CD4-positive, alpha-beta T cell treated with Interleukin-12 subunit alpha and Interleukin-12 subunit beta, for 1 hour (primary cell): ENCODE results near the gene LHX4.

Experiments used
- DNase-seq: peaks from one replicate; pipeline ENCODE4 v3.0.0-alpha.2; 2020

The LHX4 gene

GRCh38 chr1:180275726-180276125 lies 45.7 kb downstream of the LHX4 start:
- DNase-seq = no peak

- DNase-seq = no peak
Measured at GRCh38 chr1:180277476-180278193, 47.6 kb downstream of the LHX4 start.

GRCh38 chr1:180278194-180278515 lies 48.1 kb downstream of the LHX4 start:
- DNase-seq = no peak

GRCh38 chr1:180278596-180279395 lies 48.7 kb downstream of the LHX4 start:
- DNase-seq = no peak

GRCh38 chr1:180279651-180280050 lies 49.6 kb downstream of the LHX4 start:
- DNase-seq = no peak

- no peak for DNase-seq
Measured at GRCh38 chr1:180280617-180281016, 50.6 kb downstream of the LHX4 start.

- no peak for DNase-seq
Measured at GRCh38 chr1:180281490-180281889, 51.4 kb downstream of the LHX4 start.

- no peak for DNase-seq
Measured at GRCh38 chr1:180282401-180283044, 52.5 kb downstream of the LHX4 start.

- no peak for DNase-seq
Measured at GRCh38 chr1:180283098-180283497, 53.0 kb downstream of the LHX4 start.

- DNase-seq = no peak
Measured at GRCh38 chr1:180286417-180286816, 56.4 kb downstream of the LHX4 start.

GRCh38 chr1:180287988-180288705 lies 58.1 kb downstream of the LHX4 start:
- DNase-seq = no peak

- no peak for DNase-seq
Measured at GRCh38 chr1:180288940-180289339, 58.9 kb downstream of the LHX4 start.

- DNase-seq = no peak
Measured at GRCh38 chr1:180290265-180291001, 60.4 kb downstream of the LHX4 start.

- DNase-seq = no peak
Measured at GRCh38 chr1:180291004-180291403, 60.9 kb downstream of the LHX4 start.

- no peak for DNase-seq
Measured at GRCh38 chr1:180294711-180295110, 64.6 kb downstream of the LHX4 start.

GRCh38 chr1:180295999-180296398 lies 65.9 kb downstream of the LHX4 start:
- no peak for DNase-seq

- DNase-seq = no peak
Measured at GRCh38 chr1:180299479-180300221, 69.6 kb downstream of the LHX4 start.

GRCh38 chr1:180301135-180301742 lies 71.2 kb downstream of the LHX4 start:
- no peak for DNase-seq

- no peak for DNase-seq
Measured at GRCh38 chr1:180309338-180309737, 79.3 kb downstream of the LHX4 start.

- DNase-seq = no peak
Measured at GRCh38 chr1:180310095-180310494, 80.0 kb downstream of the LHX4 start.

GRCh38 chr1:180311011-180311730 lies 81.1 kb downstream of the LHX4 start:
- DNase-seq = no peak
